SK-N-SH treated with all-trans-retinoic acid at 6 μM for 48 hours (cell line): ENCODE data around the gene OR8H1.

Source experiments
- ATAC-seq: fragments of 200-7000 bp; cut with Tn5 transposase; 3 replicates; pipeline ENCODE4 v1.9.1; 2020; ENCODE audit warnings: mild to moderate bottlenecking, moderate library complexity
- ARNTL ChIP-seq: fragments of 450-650 bp; formaldehyde crosslinking; IDR thresholded peaks from 2 replicates; pipeline ENCODE4 v1.5.0; 2020; ENCODE audit warnings: low read depth, mild to moderate bottlenecking, moderate library complexity, borderline replicate concordance
- BACH2 ChIP-seq: fragments of 250-450 bp; sonication (Bioruptor Pico); IDR thresholded peaks from 2 replicates; pipeline ENCODE4 v1.9.0; 2021; ENCODE audit warnings: mild to moderate bottlenecking, borderline replicate concordance
- CREB5 ChIP-seq: fragments of 250-450 bp; sonication (Bioruptor Pico); IDR thresholded peaks from 2 replicates; pipeline ENCODE4 v1.5.1; 2020; ENCODE audit warnings: low read depth, mild to moderate bottlenecking, moderate library complexity
- ESRRG ChIP-seq: fragments of 250-450 bp; sonication (Bioruptor Pico); IDR thresholded peaks from 2 replicates; pipeline ENCODE4 v1.6.1; 2021; ENCODE audit warnings: mild to moderate bottlenecking
- GLIS3 ChIP-seq: fragments of 250-450 bp; sonication (Bioruptor Pico); IDR thresholded peaks from 2 replicates; pipeline ENCODE4 v1.5.0; 2020; ENCODE audit warnings: mild to moderate bottlenecking, moderate library complexity
- PATZ1 ChIP-seq: fragments of 250-450 bp; sonication (Bioruptor Pico); IDR thresholded peaks from 2 replicates; pipeline ENCODE4 v1.8.0; 2020; ENCODE audit warnings: mild to moderate bottlenecking, moderate library complexity, borderline replicate concordance
- POU6F1 ChIP-seq: fragments of 250-450 bp; sonication (Bioruptor Pico); IDR thresholded peaks from 2 replicates; pipeline ENCODE4 v1.8.0; 2021; ENCODE audit warnings: low read depth, mild to moderate bottlenecking, moderate library complexity, borderline replicate concordance
- PPARA ChIP-seq: fragments of 250-450 bp; sonication (Bioruptor Pico); IDR thresholded peaks from 2 replicates; pipeline ENCODE4 v1.5.0; 2020; ENCODE audit warnings: mild to moderate bottlenecking, borderline replicate concordance
- RARB ChIP-seq: fragments of 250-450 bp; sonication (Bioruptor Pico); IDR thresholded peaks from 2 replicates; pipeline ENCODE4 v1.8.0; 2021; ENCODE audit warnings: mild to moderate bottlenecking, moderate library complexity
- SNAI2 ChIP-seq: fragments of 250-450 bp; sonication (Bioruptor Pico); IDR thresholded peaks from 2 replicates; pipeline ENCODE4 v1.5.0; 2020; ENCODE audit warnings: mild to moderate bottlenecking, moderate library complexity
- TCF4 ChIP-seq: fragments of 250-450 bp; sonication (Bioruptor Pico); IDR thresholded peaks from 2 replicates; pipeline ENCODE4 v1.8.0; 2021; ENCODE audit warnings: mild to moderate bottlenecking, moderate library complexity, borderline replicate concordance
- TOX ChIP-seq: fragments of 250-450 bp; sonication (Bioruptor Pico); IDR thresholded peaks from 2 replicates; pipeline ENCODE4 v1.8.0; 2021; ENCODE audit warnings: mild to moderate bottlenecking, moderate library complexity, borderline replicate concordance
- TSHZ2 ChIP-seq: fragments of 250-450 bp; sonication (Bioruptor Pico); IDR thresholded peaks from 2 replicates; pipeline ENCODE4 v1.5.0; 2020; ENCODE audit warnings: mild to moderate bottlenecking, moderate library complexity
- ZC3H10 ChIP-seq: fragments of 250-450 bp; sonication (Bioruptor Pico); IDR thresholded peaks from 2 replicates; pipeline ENCODE4 v1.5.1; 2021; ENCODE audit warnings: mild to moderate bottlenecking, moderate library complexity
- ZFP3 ChIP-seq: fragments of 250-450 bp; sonication (Bioruptor Pico); IDR thresholded peaks from 2 replicates; pipeline ENCODE4 v1.5.0; 2020; ENCODE audit warnings: mild to moderate bottlenecking, moderate library complexity
- ZFP30 ChIP-seq: fragments of 450-650 bp; formaldehyde crosslinking; IDR thresholded peaks from 2 replicates; pipeline ENCODE4 v1.5.0; 2022; ENCODE audit warnings: mild to moderate bottlenecking, moderate library complexity
- ZNF565 ChIP-seq: fragments of 450-650 bp; formaldehyde crosslinking; conservative IDR thresholded peaks from 2 replicates; pipeline ENCODE4 v1.5.0; 2020; ENCODE audit warnings: low read depth, mild to moderate bottlenecking, moderate library complexity
- ZNF70 ChIP-seq: fragments of 450-650 bp; formaldehyde crosslinking; IDR thresholded peaks from 2 replicates; pipeline ENCODE4 v1.5.0; 2020; ENCODE audit warnings: mild to moderate bottlenecking, moderate library complexity
- ZNF8 ChIP-seq: fragments of 450-650 bp; formaldehyde crosslinking; IDR thresholded peaks from 2 replicates; pipeline ENCODE4 v1.5.0; 2020; ENCODE audit warnings: mild to moderate bottlenecking, moderate library complexity

The OR8H1 gene

GRCh38 chr11:56307836-56308235, 15.8 kb upstream of the OR8H1 start (continued):
- no peak for TF ChIP-seq PATZ1 (CRISPR knock-in tag)
- TF ChIP-seq TOX (CRISPR knock-in tag), result no peak
- no peak for TF ChIP-seq RARB (CRISPR knock-in tag)
- TF ChIP-seq ZC3H10 (CRISPR knock-in tag), result no peak
- no peak for TF ChIP-seq ESRRG (CRISPR knock-in tag)
- TF ChIP-seq GLIS3, result no peak
- TF ChIP-seq CREB5, result no peak
- TF ChIP-seq BACH2 (CRISPR knock-in tag), result no peak
- no peak for TF ChIP-seq ZNF70 (CRISPR knock-in tag)
- TF ChIP-seq ARNTL (CRISPR knock-in tag), result no peak
- no peak for TF ChIP-seq ZNF565 (CRISPR knock-in tag)

- TF ChIP-seq ZC3H10 (CRISPR knock-in tag), result no peak
- no peak for TF ChIP-seq POU6F1 (CRISPR knock-in tag)
- no peak for TF ChIP-seq GLIS3
- TF ChIP-seq ARNTL (CRISPR knock-in tag), result no peak
- no peak for TF ChIP-seq ESRRG (CRISPR knock-in tag)
- TF ChIP-seq, all 23 proteins: peak for 0
- no peak for ATAC-seq
Measured at GRCh38 chr11:56296898-56297297, 4.8 kb upstream of the OR8H1 start.

- TF ChIP-seq SNAI2 (CRISPR knock-in tag) (no peak), ZFP3 (CRISPR knock-in tag) (no peak), ZFP30 (CRISPR knock-in tag) (no peak), CREB5 (no peak), GLIS3 (no peak), BACH2 (CRISPR knock-in tag) (no peak), TSHZ2 (no peak), ZNF8 (CRISPR knock-in tag) (no peak), RARB (CRISPR knock-in tag) (no peak), ESRRG (CRISPR knock-in tag) (no peak), PPARA (CRISPR knock-in tag) (no peak)
- no peak for ATAC-seq
Measured at GRCh38 chr11:56273854-56274253, 18.2 kb downstream of the OR8H1 start, which contains the start of gene OR5T1. Gene OR5T1, plus strand, starts transcription at chr11:56274154. Its CDS starts 1,485 bp downstream, at chr11:56275639.

GRCh38 chr11:56271092-56271491, 21.0 kb downstream of the OR8H1 start:
- no peak for TF ChIP-seq PPARA (CRISPR knock-in tag)
- TF ChIP-seq ZNF70 (CRISPR knock-in tag), result no peak
- TF ChIP-seq ARNTL (CRISPR knock-in tag), result no peak
- TF ChIP-seq TCF4, result no peak
- TF ChIP-seq ZFP3 (CRISPR knock-in tag), result no peak
- no peak for TF ChIP-seq GLIS3
- TF ChIP-seq SNAI2 (CRISPR knock-in tag), result no peak
- no peak for ATAC-seq
